NB4 (cell line): ENCODE measurements around the gene METAP2.
A peak's percentile ranks its signal among the peaks of the same experiment; 100 is the strongest.

Experiments used
- DNase-seq: peaks from one replicate; pipeline ENCODE4 v3.0.0; 2010; ENCODE audit warnings: low read depth
- H3K4me3 ChIP-seq: one replicate; pipeline ENCODE4 v1.5.1; 2011; ENCODE audit warnings: mild to moderate bottlenecking, low read depth, low read length, moderate library complexity
- CTCF ChIP-seq: IDR thresholded peaks from one replicate; pipeline ENCODE4 v1.5.1; 2012; ENCODE audit warnings: low read depth, low read length
- MAX ChIP-seq: IDR thresholded peaks from 2 replicates; pipeline ENCODE4 v1.6.1; 2011; ENCODE audit warnings: low read depth, low read length
- MYC ChIP-seq: IDR thresholded peaks from 2 replicates; pipeline ENCODE4 v1.6.1; 2011; ENCODE audit warnings: low read depth, low read length
- POLR2A ChIP-seq: IDR thresholded peaks from 2 replicates; pipeline ENCODE4 v1.6.1; 2011; ENCODE audit warnings: mild to moderate bottlenecking; ENCODE audit not compliant: insufficient read length; ENCODE audit errors: extremely low read depth

The METAP2 gene

GRCh38 chr12:95487024-95487423 lies 13.1 kb downstream of the METAP2 start:
- H3K4me3 ChIP-seq: no peak overlapping the region
- no peak for TF ChIP-seq MAX
- no peak for TF ChIP-seq POLR2A
- TF ChIP-seq CTCF: no peak
- TF ChIP-seq MYC: no peak
- peak; percentile 68 for DNase-seq

GRCh38 chr12:95492462-95492861 lies 18.5 kb downstream of the METAP2 start:
- TF ChIP-seq CTCF: no peak
- TF ChIP-seq MYC: no peak
- no peak for TF ChIP-seq POLR2A
- TF ChIP-seq MAX: no peak
- H3K4me3 ChIP-seq: no peak overlapping the region
- DNase-seq: no peak

GRCh38 chr12:95494888-95495287 lies 20.9 kb downstream of the METAP2 start:
- DNase-seq: no peak
- no peak overlapping the region for H3K4me3 ChIP-seq
- TF ChIP-seq CTCF (no peak), MAX (no peak), MYC (no peak), POLR2A (no peak)

GRCh38 chr12:95495433-95495832 lies 21.5 kb downstream of the METAP2 start:
- TF ChIP-seq CTCF: no peak
- no peak for TF ChIP-seq MAX
- TF ChIP-seq MYC: no peak
- TF ChIP-seq POLR2A: no peak
- no peak for DNase-seq
- no peak overlapping the region for H3K4me3 ChIP-seq

- no peak overlapping the region for H3K4me3 ChIP-seq
- DNase-seq: no peak
- TF ChIP-seq POLR2A (no peak), MYC (no peak), CTCF (no peak), MAX (no peak)
These were observed 23.1 kb downstream of the METAP2 start for GRCh38 chr12:95497031-95497430.

GRCh38 chr12:95498968-95499367 lies 25.0 kb downstream of the METAP2 start:
- DNase-seq: no peak
- H3K4me3 ChIP-seq: no peak overlapping the region
- TF ChIP-seq MYC (no peak), MAX (no peak), CTCF (no peak), POLR2A (no peak)
